Epithelial cell of esophagus (primary cell): ENCODE measurements around the gene LYSMD1.

ENCODE experiments used
- DNase-seq: peaks from one replicate; pipeline ENCODE4 v3.0.0; 2010; ENCODE audit warnings: low read depth
- H3K4me3 ChIP-seq: 2 replicates; pipeline ENCODE4 v1.5.1; 2011; ENCODE audit warnings: mild to moderate bottlenecking, low read length, control low read depth
- CTCF ChIP-seq: IDR thresholded peaks from 2 replicates; pipeline ENCODE4 v1.5.1; 2011; ENCODE audit warnings: low read depth, mild to moderate bottlenecking, low read length, control low read depth, inconsistent platforms; ENCODE audit not compliant: insufficient read depth; ENCODE audit errors: missing control alignments

LYSMD1 gene

GRCh38 chr1:151158326-151158725 lies 7.4 kb downstream of the LYSMD1 start:
- TF ChIP-seq CTCF = no peak
- DNase-seq = no peak
- H3K4me3 ChIP-seq = no peak overlapping the region

GRCh38 chr1:151157067-151157531 lies 8.6 kb downstream of the LYSMD1 start:
- no peak for DNase-seq
- TF ChIP-seq CTCF = no peak
- H3K4me3 ChIP-seq = no peak overlapping the region

GRCh38 chr1:151156515-151156819 lies 9.2 kb downstream of the LYSMD1 start, which contains the start of gene TNFAIP8L2:
TNFAIP8L2 (plus strand) TSS chr1:151156649; CDS start chr1:151158698, 2,049 bp downstream.
- no peak for TF ChIP-seq CTCF
- H3K4me3 ChIP-seq = no peak within 1 kb of the TSS
- peak; percentile 24 for DNase-seq

GRCh38 chr1:151147665-151148064 lies 18.0 kb downstream of the LYSMD1 start:
- no peak for TF ChIP-seq CTCF
- no peak overlapping the region for H3K4me3 ChIP-seq
- DNase-seq = no peak

- DNase-seq = peak; percentile 69
- TF ChIP-seq CTCF = no peak
- H3K4me3 ChIP-seq = peak overlapping the region; percentile 63
Measured at GRCh38 chr1:151147132-151147503, 18.6 kb downstream of the LYSMD1 start.

- H3K4me3 ChIP-seq = peak within 1 kb of the TSS; percentile 63
- TF ChIP-seq CTCF = no peak
- peak; percentile 92 for DNase-seq
Measured at GRCh38 chr1:151146412-151147131, 19.1 kb downstream of the LYSMD1 start, which contains the start of gene SEMA6C. SEMA6C (minus strand) TSS chr1:151146631; CDS start chr1:151142621, 4,010 bp downstream.

- no peak for TF ChIP-seq CTCF
- DNase-seq = no peak
- H3K4me3 ChIP-seq = peak overlapping the region; percentile 63
Measured at GRCh38 chr1:151146072-151146411, 19.7 kb downstream of the LYSMD1 start.
